Hindlimb muscle (tissue), 1 donor: ENCODE measurements around the gene FNIP2. TPM values are rescaled to one million over a fixed set of nuclear protein-coding genes. Genes with fewer than 3 reads are reported as not detected.
"Not testable (repeated sequence)": the region's sequence is repeated elsewhere in the genome, so short reads cannot be mapped to it uniquely, and the experiment has no call there.

Source experiments
- DNase-seq: peaks from one replicate; pipeline ENCODE4 v3.0.0-alpha.2; 2013
- polyA plus RNA-seq: library from polyadenylated mRNA; unstranded; fragments of 120-200 nt; gene quantifications from one replicate; pipeline ENCODE4 v1.2.1, GENCODE V29; 2013; ENCODE audit not compliant: insufficient read length

The FNIP2 gene
- polyA plus RNA-seq, 1 donor: 12.7 TPM

GRCh38 chr4:158793430-158793829, 24.6 kb downstream of the FNIP2 start:
- not testable (repeated sequence) for DNase-seq

- DNase-seq: no peak
Measured at GRCh38 chr4:158796370-158797140, 27.7 kb downstream of the FNIP2 start.

GRCh38 chr4:158798062-158798461, 29.2 kb downstream of the FNIP2 start:
- no peak for DNase-seq

- DNase-seq: no peak
Measured at GRCh38 chr4:158799013-158799770, 30.4 kb downstream of the FNIP2 start.

GRCh38 chr4:158799856-158800255, 31.0 kb downstream of the FNIP2 start:
- no peak for DNase-seq

GRCh38 chr4:158801066-158801465, 32.2 kb downstream of the FNIP2 start:
- DNase-seq: no peak

- no peak for DNase-seq
Measured at GRCh38 chr4:158801677-158802076, 32.9 kb downstream of the FNIP2 start.

DNA sequence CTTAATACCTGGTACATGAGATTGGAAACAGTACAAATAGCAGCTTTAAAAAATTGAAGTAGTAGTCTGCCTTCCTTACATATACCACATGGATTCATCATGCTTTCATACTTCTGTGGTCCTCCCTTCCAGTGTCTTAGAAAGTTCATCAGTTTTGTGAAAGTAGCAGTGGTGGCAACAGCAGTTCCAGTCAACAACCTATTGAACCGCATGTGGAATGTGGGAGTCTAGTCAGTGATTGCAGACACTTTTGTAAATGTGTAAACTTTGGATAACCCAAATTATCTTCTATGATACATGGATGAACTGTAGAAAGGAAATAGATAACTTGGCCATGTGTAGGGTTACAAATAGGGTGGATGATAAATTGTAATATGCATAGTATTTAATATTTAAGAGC, 34.1 kb downstream of the FNIP2 start:
- DNase-seq: no peak

GRCh38 chr4:158805635-158806471, 37.0 kb downstream of the FNIP2 start:
- no peak for DNase-seq

GRCh38 chr4:158807691-158808090, 38.9 kb downstream of the FNIP2 start:
- DNase-seq: no peak

DNA sequence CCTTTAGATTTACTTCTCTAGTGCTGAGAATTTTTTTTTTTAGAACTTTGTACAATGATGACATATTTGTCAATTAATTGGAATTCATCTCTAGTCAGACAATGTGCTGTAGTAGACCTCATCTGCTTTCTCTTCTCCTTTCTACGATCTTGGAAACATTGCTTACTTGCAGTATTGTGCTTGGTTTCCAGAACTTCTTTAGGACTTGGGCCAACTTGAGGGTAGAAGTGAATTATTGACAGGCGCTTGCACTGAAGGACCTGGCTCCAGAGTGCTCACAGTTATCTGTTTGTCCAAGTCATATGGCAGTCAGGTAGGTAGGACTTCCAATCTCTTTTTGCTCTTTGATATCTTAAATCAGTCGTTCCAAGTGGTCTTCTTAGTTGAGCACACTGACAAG, 39.6 kb downstream of the FNIP2 start:
- DNase-seq: no peak

DNA sequence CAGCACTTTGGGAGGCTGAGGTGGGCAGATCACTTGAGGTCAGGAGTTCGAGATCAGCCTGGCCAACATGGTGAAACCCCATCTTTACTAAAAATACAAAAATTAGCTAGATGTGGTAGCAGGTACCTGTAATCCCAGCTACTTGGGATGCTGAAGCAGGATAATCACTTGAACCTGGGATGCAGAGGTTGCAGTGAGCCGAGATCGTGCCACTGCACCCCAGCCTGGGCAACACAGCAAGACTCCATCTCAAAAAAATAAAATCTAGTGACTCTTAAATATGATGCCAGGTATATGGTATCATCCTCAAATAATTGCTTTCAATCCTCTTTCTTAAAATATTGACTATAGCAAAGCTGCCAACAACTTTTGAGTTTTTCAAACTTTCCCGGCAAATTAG, 40.4 kb downstream of the FNIP2 start:
- not testable (repeated sequence) for DNase-seq

GRCh38 chr4:158809611-158810486, 41.0 kb downstream of the FNIP2 start:
- DNase-seq: peak; percentile 42

DNA sequence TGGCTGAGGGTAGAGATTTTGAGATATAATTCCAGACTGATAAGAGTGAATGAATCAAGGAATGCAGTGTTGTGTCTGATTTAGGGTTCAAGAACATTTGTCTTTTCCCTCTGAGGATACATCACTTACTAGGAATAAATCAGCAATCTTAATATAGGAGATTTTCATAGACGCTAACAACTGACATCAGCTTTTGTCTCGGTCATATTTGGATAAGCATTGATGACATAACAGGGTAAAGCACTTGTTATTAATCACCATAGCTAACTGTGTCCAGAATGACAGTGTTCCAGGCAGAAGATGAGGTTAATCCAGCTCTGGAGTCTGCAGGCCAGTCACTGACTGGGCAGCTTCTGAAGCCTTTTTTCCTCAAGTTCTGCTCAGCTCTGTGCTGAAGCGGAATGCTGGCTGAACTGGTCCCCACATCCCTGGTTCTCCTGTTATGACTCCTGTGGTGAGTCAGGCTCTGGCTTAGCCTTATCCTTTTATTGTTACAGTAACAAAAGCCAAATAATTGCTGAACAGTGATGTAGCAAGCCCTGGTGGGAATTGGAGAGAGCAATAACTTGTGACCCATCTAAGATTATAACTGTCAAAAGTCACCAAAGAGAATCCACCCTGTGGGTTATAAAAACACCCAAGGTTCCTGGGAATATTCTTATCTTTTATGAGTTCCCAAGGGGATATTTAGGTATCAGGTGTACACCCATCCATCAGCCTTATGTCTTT, 41.8 kb downstream of the FNIP2 start:
- peak; percentile 56 for DNase-seq

- DNase-seq: no peak
Measured at GRCh38 chr4:158811216-158811540, 42.4 kb downstream of the FNIP2 start.

- no peak for DNase-seq
Measured at GRCh38 chr4:158811704-158812103, 42.9 kb downstream of the FNIP2 start.

- no peak for DNase-seq
Measured at GRCh38 chr4:158812133-158812532, 43.3 kb downstream of the FNIP2 start.

- no peak for DNase-seq
Measured at GRCh38 chr4:158812543-158812942, 43.7 kb downstream of the FNIP2 start.

- DNase-seq: no peak
Measured at GRCh38 chr4:158813113-158813512, 44.3 kb downstream of the FNIP2 start.

DNA sequence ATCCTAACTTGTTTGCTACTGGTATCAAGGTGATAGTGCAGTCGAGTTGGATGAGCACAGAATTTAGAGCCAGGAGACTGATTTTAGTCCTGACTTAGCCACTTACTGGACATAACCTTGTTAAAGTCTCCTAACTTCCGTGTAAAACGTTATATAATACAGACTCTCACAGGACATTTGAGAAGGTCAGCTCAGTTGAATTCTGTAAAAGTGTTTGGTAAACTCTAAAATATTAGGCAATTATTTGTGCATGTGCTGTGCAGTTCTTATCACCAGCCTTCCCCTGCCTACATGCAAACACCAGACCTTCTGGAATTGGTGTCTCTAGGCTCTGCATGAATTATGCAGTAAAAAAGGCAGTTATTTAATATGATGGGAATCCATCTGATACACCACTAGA, 45.4 kb downstream of the FNIP2 start:
- no peak for DNase-seq

DNA sequence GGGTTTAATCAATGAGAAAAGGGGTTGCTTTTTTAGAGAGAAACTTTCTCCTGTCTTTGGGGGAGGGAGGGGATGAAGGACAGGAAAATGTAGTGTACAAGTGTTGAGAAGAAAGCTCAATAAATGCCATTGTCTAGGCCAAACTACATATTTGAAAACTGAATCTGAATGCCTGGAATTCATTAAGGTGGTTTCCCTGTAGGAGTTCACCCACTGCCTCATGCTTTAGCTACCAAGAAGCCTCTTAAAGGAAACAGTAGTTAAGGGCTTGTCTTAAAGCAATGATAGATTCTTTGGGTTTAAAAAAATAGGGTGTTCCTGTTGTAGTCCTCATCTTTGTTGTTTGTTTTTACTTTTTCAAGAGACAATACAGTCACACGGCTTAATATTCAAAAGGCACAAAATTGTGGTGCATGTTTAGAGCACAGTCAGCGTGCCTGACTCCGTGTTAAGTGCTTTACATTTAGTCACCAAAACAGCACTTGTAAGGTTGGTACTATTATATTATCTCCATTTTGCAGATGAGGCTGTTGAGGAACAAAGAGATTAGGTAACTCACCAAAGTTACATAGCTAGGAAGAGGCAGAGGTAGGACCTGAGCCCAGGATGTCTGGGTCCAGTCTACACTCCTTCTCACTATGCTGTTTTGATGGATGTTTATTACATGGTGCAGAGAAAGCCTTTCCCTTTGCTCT, 46.0 kb downstream of the FNIP2 start:
- no peak for DNase-seq
